HG03280 (cell line): ENCODE data around the gene CREB3L1.
A peak's percentile ranks its signal among the peaks of the same experiment; 100 is the strongest.

Source experiments
- ATAC-seq: cut with Tn5 transposase; IDR thresholded peaks from one replicate; pipeline ENCODE4 v1.9.1; 2021; ENCODE audit warnings: mild to moderate bottlenecking, moderate library complexity; ENCODE audit not compliant: unreplicated experiment

CREB3L1 gene

GRCh38 chr11:46363031-46363407, 85.6 kb downstream of the CREB3L1 start:
- ATAC-seq = no peak

- ATAC-seq = no peak
Observed at GRCh38 chr11:46363455-46364005, 86.1 kb downstream of the CREB3L1 start.

- no peak for ATAC-seq
Observed at GRCh38 chr11:46364056-46364455, 86.6 kb downstream of the CREB3L1 start.

- no peak for ATAC-seq
Observed at GRCh38 chr11:46364791-46365190, 87.3 kb downstream of the CREB3L1 start.

GRCh38 chr11:46366260-46366659, 88.8 kb downstream of the CREB3L1 start:
- no peak for ATAC-seq

- ATAC-seq = no peak
Observed at GRCh38 chr11:46366661-46367161, 89.2 kb downstream of the CREB3L1 start.

GRCh38 chr11:46367244-46367915, 89.9 kb downstream of the CREB3L1 start:
- ATAC-seq = peak; percentile 59

GRCh38 chr11:46367916-46368267, 90.4 kb downstream of the CREB3L1 start:
- no peak for ATAC-seq

- peak; percentile 48 for ATAC-seq
Observed at GRCh38 chr11:46369458-46370152, 92.1 kb downstream of the CREB3L1 start.

GRCh38 chr11:46370253-46370652, 92.8 kb downstream of the CREB3L1 start:
- no peak for ATAC-seq
